Measurements from ENCODE around the gene FRYL.
"Not testable (repeated sequence)": the region's sequence is repeated elsewhere in the genome, so short reads cannot be mapped to it uniquely, and the experiment has no call there.

Gene FRYL

DNA sequence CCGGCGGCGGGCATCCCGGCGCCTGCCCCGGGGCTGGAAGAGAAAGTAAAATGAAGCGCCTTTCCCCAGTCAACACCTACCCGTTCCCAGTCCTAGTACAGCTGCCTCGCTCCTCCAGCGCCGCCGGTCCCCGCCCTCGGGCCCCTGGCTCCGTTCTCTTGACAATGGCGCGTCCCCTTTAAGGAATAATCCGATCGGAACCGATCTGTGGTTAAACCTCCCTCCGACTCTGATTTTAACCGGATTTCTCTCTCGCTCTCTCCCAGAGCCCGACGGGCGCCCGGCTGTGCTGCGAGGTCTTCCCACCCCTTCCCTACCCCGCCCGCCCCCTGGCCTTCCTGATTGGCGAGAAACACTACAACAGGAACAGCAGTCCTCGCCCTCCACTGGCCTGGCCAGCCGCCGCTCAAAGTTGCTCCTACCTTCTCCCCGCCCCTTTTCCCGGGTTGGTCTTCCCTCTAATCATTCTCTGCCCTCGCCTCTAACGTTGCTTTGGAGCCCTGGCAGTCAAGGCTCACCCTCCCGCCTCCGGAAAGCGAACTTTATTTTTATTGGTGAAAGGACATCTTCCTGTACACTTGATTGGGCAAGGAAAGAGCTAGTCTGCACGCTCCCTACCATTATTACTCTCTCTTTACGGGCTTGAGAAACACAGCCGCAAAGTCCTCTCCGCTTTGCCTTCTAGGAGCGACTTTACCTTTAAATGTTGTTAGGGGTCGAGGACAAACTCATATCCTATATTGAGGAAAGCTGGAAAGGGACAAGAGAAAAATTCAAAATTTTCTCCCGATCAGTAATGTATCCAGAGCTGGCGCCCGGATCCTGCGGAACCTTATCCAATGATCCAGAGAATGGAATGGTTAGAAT lies at the start of gene FRYL:
TSS of gene FRYL (minus strand) at position 282 of the 867 bp plus-strand sequence. CDS start 145,869 bp downstream, outside the sequence.
- DNase-seq: peak; percentile 97 to 98

DNA sequence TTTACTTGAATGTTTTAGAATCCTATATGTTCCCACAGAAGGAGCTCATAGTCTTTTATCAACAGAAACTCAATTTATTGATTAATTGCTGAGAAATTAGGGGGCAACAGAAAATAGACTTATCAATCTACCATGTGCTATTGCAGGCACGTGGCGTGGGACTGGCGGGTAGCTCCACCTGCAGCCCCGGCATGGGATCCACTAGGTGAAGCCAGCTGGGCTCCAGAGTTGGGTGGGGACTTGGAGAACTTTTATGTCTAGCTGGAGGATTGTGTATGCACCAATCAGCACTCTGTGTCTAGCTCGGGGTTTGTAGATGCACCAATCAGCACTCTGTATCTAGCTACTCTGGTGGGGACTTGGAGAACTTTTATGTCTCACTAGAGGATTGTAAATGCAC lies 47.5 kb upstream of the FRYL start:
- no peak for DNase-seq

DNA sequence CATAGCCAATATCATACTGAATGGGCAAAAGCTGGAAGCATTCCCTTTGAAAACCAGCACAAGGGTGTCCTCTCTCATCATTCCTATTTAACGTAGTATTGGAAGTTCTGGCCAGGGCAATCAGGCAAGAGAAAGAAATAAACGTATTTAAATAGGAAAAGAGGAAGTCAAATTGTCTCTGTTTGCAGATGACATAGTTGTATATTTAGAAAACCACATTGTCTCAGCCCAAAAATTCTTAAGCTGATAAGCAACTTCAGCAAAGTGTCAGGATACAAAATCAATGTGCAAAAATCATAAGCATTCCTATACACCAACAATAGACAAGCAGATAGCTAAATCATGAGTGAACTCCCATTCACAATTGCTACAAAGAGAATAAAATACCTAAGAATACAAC lies 41.4 kb upstream of the FRYL start:
- DNase-seq: not testable (repeated sequence)

DNA sequence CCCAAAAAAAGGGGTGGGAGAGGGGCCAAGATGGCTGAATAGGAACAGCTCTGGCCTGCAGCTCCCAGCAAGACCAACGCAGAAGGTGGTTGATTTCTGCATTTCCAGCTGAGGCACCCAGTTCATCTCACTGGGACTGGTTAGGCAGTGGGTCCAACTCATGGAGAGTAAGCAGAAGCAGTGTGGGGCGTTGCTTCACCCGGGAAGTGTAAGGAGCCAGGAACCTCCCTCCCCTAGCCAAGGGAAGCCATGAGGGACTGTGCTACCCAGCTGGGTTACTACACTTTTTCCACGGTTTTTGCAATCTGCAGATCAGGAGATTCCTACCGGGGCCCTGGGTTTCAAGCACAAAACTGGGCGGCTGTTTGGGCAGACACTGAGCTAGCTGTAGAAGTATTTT lies 36.9 kb upstream of the FRYL start:
- no peak for DNase-seq

DNA sequence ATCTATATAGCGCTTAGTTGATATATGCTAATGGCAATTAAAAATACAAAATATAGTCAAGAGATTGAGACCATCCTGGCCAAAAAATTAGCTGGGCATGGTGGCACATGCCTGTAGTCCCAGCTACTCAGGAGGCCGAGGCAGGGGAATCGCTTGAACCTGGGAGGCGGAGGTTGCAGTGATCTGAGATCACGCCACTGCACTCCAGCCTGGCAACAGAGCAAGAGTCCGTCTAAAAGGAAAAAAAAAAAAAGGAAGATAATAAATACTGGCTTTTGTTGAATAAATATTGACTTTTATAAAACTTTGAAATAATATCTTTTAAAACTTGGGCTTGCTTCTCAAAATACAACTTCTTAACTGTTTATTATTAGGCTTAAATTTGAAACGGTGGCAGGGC lies 36.2 kb upstream of the FRYL start:
- not testable (repeated sequence) for DNase-seq

DNA sequence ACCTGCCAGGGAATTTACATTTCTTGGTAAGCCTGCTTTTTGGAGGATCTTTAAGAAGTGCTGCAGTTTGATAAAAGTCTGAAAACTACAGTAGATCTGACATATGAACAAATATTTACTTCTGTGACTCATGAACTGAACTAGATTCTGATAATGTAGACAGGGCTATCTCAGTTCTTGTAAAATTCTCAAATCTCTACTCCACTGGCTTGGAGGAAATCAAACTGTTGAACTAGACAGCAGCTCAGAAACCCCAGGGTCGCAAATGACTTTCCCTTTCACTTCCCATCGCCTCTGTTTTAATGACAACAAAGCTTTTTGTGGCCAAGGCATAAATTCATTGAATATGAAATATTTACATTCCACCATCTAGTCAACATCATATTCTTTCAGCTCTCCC lies 35.4 kb upstream of the FRYL start:
- DNase-seq: no peak

DNA sequence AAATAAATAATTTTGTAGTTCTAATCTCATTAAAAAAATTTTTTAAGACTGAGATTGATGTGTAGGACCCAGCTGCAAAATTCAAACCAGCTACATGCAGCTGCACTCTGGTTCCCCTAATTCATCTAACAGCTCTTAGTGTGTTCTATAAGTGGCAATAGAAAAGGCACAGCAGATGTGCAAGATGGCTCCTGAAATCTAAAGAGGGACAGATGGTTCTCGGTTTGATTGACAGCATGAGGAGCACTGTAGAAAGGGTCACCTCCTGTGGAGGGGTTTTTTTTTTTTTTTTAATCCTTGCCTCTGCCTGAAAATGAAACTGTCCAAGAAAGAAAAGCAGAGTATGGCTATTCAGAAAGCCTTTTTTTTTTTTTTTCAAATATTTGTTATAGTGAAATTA lies 33.9 kb upstream of the FRYL start:
- peak; percentile 1 to 76 for DNase-seq

DNA sequence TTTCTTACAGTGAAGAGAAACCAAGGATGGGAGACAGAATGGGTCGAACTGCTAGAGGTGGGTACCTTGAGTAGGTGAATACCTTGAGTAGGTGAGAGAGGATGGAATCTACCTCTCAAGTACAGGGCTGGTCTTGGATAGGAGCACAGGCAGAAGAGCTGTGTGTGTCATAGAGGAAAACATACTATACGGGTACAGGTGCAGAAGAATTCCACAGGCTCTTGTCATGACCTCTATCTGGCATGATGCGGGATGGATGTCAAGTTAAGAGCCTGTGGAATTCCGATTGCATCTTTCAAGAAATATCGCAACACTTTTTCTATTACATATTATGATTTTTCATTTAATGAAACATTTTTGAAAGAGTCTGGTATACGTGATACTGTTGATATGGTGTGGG lies 32.8 kb upstream of the FRYL start:
- no peak for DNase-seq

DNA sequence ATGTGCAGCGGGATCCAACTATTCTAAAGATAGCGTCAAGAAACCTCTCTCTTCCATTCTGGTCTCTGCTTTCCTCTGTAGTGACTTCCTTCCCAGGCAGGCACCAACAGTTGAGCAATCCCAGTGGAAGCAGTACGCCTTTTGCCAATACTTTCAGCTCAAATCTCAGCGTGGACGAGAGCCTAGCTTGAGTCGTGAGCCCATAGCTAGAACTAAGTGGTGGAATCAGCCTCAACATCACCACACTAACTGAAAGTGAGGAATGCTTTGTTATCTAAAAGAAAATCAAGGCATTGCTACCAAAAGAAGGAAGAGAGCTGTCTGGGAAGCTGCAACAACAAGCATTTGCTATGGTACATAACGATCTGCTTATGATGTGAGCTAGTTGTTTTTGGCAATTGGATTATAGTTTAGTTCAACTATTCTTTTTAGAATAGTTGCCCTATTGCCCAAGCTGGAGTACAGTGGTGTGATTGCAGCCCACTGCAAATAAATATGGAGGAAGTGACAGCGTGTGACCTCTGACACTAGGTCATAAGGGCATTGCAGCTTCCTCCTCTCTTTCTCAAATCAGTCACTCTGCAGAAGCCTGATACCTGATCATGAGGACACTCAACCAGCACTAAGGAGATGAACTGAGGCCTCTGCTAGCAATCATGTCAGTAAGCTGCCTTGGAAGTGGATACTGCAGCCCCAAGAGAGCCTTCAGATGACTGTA lies 24.7 kb upstream of the FRYL start:
- DNase-seq: no peak

DNA sequence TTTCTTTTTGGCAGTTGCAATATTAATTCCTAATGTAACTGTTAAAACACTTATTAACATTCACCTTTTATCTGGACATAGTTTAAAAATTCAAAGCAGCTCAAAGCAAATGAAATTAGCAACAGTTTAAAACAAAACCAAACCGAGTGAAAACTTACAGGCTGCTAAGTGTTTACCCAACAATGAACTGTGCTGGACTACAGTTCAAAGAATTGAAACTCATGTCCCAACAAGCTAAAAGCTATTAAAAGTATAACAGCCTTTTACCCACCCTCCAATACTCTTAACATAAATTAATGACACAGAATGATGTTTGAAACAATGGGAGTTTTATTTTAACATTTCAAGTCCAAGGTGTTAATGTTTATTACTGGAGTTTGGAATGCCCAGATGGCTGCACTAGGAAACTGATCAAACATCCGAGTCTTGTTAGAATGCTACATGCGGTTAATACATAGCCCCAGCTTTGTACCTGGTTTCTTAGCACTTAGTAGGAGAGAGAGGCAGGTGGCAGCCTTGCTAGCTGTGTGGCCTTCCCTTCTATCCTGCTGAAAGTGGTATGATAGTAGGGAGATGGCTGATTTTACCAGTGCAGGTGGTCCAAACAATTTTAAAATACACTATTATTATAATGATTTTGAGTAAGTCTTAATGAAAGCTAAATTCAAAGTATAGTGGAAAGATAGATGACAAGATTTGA lies 21.1 kb upstream of the FRYL start:
- DNase-seq: no peak

DNA sequence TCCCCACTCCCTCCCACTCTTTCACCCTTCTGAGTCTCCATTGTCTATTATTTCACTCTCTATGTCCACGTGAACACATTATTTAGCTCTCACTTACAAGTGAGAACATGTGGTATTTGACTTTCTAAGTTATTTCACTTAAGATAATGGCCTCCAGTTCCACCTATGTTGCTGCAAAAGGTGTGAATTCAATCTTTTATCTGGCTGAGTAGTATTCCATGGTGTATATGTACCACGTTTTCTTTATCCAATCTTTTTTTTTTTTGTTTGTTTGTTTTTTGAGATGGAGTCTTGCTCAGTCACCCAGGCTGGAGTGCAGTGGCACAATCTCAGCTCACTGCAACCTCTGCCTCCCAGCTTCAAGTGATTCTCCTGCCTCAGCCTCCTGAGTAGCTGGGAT lies 20.1 kb upstream of the FRYL start:
- not testable (repeated sequence) for DNase-seq

DNA sequence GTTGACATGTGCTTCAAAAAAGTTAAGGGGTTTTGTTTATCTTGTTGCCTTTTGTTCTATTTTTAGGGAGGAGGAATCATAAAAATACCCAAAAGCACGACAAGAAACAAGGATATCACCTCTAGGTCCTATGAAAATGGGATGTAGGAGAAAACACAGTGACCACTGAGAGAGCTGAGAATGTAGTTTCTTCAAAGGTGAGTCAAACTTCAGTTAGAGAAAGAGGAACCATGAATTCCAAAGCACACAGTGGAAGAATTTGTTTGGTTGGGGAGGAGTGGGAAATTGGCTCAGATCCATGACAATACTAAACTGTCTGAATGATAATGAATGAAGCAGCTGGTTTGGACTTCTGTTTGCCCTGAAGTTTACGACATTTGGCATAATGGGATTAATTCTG lies 19.1 kb upstream of the FRYL start:
- no peak for DNase-seq

DNA sequence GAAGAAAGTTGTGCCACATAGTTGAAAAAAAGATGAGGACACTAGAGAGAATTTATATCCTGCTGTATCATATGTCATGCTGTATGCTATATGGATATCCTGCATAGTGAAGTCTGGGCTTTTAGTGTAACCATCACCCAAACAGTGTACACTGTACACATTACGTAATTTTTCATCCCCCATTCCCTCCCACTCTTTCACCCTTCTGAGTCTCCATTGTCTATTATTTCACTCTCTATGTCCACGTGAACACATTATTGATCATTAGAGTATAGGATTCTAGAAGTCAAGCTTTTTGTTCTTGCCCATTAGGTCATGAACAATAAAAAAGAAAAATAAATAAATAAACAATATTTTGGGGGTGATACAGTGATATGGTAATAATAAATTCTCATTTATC lies 18.0 kb upstream of the FRYL start:
- DNase-seq: no peak

DNA sequence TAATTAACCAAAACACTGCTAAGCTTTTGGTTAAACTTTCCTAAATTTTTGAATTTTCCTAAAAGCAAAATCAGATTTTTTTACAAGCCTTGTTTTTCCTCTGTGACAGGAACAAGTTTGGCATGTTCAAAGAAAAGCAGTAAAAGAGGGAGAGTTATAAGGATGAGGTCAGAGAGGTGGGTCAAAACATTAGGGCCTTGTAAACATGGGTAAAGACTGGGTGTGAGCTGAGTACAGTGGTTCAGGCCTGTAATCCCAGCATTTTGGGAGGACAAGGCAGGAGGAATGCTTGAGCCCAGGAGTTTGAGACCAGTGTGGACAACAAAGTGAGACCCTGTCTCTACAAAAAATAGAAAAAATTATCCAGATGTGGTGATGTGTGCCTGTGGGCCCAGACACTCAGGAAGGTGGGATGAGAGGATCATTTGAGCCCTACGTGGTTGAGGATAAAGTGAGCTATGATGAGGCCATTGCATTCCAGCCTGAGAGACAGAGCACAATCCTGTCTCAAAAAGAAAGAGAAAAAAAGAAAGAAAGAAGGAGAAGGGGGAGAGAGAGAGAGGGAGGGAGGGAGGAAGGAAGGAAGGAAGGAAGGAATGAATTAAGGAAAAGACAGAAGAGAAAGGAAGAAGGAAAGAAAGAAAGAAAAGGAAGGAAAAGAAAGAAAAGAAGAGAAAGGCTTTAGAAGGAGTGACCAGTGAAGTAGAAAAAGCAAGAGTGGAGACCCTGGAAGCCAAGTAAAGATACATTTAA lies 17.0 kb upstream of the FRYL start:
- no peak for DNase-seq

DNA sequence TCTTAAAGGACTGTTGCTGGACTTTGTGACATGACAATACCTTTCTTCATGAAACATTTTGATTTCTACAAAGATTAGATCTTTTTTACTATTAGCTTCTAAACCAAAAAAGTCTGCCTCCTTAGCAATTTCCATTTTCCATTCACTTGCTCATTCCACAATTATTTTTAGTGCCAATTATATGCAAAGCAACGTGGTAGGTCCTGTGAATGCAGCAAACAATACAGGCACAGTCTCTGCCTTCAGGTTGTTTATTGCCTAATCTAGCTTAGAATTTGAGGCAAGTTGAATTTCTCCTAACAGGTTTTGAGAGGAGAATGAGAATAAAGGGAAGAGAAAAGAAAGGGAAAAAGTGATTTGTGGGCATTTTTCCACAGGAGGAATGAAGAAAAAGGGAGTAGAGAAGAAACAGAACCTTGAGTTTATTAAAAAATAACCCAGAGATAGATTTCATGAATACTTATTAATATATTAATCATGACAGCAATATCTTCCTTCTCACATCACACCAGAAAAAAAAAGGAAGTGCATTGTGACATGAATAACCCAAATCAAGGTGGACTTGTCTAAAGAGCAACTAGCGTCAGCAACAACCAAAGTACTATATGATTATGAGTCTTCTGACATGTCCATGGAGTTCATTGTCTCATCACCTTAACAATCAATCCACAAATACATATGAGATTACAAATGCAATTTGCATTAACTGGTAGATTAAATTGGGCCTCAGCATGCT lies 16.3 kb upstream of the FRYL start:
- no peak for DNase-seq

DNA sequence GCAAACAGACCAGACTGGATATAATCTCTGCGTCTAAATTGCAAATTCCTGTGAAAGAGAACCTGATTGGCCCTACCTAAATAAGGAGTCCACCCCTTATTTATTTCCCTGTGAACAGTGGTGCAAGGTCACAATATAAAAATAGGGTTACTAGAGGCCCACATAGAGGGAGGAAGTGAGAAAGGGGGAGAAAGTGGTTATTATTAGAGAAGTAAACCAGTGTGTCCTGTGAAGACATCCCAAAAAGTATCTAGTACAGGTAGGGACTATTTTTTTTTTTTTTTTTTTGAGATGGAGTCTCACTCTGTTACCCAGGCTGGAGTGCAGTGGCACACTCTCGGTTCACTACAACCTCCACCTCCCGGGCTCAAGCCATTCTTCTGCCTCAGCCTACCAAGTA lies 15.0 kb upstream of the FRYL start:
- no peak for DNase-seq

DNA sequence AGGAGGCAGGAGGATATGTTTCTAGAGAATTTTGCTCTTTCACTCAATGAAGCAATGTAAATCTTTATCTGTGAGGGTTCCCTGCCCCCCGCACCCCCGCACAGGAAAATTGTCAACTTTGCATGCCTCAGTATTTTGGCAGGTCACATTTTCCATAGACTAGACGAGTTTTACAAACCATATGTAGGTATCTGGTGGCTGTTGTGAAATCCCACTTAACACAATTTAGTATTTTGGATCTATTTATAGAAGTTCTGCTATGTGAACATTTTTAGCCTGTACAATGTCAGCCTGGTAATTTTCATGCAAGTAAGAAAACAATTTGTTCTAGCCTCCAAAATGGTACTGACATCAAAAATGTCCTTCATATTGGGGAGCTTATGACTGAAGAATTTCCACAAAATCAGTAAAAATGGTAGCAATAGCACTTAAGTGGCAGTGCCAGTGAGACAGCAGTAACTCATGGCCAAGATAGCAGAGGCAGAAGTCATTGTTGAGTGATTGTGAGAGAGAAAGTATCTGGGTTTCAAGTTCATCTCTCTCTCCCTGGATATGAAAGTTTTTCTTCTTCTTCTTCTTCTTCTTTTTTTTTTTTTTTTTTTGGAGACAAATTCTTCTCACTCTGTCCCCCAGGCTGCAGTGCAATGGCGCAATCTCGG lies 12.4 kb upstream of the FRYL start:
- DNase-seq: no peak

DNA sequence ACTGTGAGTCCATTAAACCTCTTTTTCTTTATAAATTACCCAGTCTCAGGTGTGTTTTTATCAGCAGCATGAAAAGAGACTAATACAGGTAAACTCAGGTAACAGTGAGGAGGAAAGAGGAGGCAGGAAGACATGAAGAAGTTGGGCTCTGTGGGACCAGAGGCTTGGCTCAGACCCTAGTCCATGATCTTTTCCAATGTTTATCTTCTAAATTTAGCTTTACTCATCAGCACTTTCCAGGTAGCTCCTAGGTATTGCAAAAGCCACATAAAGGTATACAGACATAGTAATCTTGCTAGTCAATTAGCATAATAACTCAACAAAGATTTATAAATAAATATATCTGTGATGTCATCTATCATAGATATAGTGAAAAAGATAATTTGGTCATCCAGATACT lies 11.2 kb upstream of the FRYL start:
- no peak for DNase-seq

DNA sequence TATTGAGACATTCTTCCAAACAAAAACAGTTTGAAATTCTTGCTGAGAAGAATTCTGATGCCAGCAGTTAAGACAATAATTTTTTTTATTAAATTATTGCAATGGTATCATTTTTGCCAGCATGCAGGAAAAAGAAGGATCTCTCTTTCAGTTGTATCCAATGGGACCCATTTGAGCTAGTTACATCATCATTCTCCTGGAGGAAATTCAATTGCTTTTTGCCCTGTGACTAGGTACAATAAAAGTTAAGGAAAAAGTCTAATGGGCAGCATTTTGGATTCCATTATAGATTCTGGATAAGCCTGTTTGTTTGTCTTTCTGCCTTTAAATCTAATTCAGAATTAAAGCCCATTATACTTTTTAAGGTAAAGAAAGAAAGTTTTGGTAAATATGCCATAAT lies 10.5 kb upstream of the FRYL start:
- no peak for DNase-seq

DNA sequence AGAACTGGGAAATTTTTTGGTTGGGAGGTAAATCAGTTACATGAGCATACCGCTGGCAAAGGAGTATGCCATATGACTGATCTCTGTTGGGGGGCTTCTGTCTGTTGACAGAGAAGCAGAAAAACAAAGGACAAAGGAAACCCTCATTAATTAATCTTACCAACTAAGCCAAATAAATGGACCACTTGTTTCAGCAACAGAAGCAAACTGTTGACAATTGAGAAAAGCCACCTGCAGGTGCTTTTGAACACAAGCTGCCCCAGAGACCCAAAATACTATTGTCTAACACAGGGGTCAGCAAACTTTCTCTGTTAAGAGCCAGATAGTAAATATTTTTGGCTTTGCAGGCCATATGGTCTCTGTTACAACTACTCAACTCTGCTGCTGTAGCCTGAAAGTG lies 7.0 kb upstream of the FRYL start:
- no peak for DNase-seq

DNA sequence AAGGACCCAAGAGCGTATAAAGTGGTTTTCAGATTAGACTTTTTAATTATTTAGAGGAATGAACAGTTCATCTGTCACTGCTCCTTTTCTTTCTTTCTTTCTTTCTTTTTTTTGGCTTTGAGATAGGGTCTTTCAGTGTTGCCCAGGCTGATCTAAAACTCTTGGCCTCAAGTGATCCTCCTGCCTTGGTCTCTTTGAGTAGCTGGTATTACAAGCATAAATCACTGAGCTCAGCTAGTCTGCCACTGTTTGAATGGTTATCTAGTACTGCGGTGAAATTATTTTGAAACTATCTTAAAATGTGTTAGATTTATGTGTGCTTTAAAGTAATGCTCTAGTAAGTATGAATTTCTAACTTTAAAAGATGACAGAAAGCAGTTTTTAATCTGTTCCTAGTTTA lies 6.5 kb upstream of the FRYL start:
- no peak for DNase-seq

DNA sequence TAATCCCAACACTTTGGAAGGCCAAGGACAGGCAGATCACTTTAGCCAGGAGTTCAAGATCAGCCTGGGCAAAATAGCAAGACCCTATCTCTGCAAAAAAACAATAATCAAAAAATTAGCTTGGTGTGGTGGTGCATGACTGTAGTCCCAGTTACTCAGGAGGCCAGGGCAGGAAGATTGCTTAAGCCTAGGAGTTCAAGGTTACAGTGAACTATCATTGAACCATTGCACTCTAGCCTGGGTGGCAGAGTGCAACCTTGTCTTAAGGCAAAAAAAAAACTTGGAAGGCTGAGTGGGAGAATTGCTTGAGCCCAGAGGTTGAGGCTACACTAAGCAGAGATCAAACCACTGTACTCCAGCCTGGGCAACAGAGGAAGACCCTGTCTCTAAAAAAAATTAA lies 5.2 kb upstream of the FRYL start:
- DNase-seq: no peak
